H4 (cell line): ENCODE data around the gene SERPINF2. TPM values are rescaled to one million over a fixed set of nuclear protein-coding genes. Genes with fewer than 3 reads are reported as not detected.
"Not testable (repeated sequence)": the region's sequence is repeated elsewhere in the genome, so short reads cannot be mapped to it uniquely, and the experiment has no call there.

Source experiments
- DNase-seq: peaks from one replicate; pipeline ENCODE4 v3.0.0-alpha.2; 2015; ENCODE audit warnings: low spot score
- total RNA-seq: library from RNA; depleted of rRNA; stranded (reverse); fragments of >200 nt; shearing (Covaris generic); gene quantifications from 2 replicates; pipeline ENCODE4 v1.2.3, GENCODE V29; 2014

Gene SERPINF2
- total RNA-seq, 1 experiment from 2014 or later, result not detected

DNA sequence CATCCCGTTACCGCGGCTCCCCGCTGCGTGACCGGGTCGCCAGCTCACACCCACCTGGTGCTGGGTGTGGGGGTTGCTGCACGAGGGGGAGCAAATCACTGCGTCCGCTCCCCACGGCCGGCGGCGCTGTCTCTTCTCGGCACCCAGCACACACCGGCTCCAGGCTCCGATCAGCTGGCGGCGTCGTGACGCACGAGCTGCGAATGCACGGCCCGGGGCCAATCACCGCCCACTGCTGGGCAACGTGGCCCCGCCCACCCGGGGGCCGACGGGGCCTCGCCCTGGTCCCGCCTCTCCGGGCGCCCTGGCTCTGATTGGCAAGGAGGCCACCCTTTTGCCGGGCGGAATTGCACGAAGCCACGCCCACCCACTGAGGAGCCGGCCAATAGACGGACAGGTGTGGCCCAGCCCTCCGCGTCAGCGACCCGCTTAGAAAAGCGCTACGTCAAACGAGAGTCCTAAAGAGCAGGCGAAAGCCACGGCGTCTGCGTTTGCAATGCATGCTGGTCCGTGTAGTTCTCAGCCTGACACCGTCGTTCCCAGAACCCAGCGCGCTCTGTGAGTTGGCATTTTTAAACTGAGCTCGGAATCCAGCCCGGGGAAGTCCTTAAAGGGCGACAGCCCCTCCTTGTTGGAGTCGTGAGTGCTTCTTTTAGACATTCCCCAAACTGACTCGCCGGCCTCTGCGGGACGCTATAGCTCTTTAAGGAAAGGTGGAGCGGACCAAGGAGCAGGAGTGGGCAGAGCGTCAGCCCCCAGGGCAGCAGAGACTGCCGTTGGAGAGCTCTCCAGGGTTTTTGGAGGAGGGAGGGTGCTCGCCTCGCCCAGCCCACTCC, 26.4 kb upstream of the SERPINF2 start:
- DNase-seq, result peak; percentile 100

DNA sequence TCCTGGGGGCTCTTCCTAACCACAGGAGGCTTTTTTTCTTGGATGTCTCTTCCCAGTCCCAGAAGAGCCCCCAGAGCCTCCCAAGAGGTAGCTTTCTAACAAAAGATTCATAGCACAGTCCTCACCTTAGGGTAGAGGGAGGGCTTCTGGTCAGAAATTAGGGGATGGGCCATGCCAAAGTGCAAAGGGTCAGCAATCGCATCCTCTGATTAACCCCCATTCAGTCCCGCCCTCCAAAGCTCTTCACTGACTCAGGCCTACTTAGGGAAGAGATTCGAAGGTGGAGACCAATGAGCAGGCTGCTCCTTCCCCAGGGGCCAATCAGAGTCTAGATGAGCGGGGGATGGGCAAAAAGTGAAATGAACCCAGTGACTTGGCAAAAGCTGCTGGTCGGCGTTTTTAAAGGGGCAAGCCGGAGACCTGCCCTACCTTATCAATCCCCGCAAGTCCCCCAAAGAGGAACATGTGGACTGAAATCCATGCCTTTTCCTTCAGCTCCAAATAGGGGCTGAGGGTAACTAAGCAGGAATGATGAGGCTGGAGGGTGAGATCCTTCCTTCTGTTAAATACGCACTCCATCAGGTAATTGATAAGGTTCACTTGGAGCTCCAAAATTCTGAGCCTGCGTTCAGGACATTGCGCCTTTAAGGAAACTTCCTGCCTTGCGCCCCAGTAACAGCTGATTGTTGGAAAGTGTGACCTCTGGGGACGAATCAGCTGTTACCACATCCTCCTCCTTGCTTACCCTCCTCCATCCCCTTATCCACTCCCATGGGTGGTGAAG, 25.6 kb upstream of the SERPINF2 start:
- DNase-seq, result peak; percentile 99

DNA sequence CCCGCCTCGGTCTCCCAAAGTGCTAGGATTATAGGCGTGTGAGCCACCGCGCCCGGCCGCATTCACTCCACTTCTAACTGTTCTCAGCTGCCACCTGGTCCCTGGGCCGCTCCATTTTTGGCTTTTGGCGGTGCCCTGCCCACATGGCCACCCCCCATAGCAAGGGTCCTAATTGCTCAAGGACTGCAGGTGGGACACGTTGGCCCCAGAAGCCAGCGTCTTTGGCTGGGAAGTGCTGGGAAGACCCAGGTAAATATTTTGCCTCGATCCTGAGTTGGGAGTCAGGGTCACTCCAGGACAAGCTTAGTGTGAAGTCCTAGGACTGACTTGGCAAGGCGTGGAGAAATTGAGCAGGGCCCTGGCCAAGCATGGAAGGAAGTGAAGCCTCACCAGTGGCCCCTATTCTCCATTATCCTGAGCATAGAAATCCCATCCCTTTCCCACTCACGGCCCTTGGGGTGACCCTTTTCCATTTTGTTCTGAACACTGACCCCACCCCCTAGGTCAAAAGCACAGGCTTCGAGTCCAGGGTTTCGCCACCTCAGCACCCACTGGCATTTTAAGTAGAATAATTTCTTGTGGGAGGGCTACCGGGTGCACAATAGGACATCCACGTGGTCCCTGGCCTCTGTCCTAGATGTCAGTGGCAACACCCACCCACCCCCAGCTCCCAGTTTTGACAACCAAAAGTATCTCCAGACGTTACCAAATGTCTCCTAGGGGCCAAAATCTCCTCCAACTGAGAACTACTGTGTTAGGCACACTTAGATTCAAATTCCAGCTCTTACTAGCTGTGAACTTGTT, 24.1 kb upstream of the SERPINF2 start:
- DNase-seq, result no peak

- peak; percentile 64 for DNase-seq
These were observed 21.8 kb upstream of the SERPINF2 start for GRCh38 chr17:1720856-1721386.

DNA sequence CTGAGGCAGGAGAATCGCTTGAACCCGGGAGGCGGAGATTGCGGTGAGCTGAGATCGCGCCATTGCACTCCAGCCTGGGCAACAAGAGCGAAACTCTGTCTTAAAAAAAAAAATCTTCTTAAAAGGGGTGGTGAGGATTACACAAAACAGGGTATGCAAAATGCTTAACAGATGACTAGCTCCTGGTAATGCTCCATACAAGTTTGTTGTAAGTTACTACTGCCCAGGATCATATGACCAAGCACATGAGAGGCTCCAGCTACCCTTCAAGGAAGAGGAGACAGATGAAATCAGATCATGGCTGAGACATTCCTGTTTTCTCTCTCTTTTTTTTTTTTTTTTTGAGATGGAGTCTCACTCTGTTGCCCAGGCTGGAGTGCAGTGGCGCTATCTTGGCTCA, 20.6 kb upstream of the SERPINF2 start:
- not testable (repeated sequence) for DNase-seq

DNA sequence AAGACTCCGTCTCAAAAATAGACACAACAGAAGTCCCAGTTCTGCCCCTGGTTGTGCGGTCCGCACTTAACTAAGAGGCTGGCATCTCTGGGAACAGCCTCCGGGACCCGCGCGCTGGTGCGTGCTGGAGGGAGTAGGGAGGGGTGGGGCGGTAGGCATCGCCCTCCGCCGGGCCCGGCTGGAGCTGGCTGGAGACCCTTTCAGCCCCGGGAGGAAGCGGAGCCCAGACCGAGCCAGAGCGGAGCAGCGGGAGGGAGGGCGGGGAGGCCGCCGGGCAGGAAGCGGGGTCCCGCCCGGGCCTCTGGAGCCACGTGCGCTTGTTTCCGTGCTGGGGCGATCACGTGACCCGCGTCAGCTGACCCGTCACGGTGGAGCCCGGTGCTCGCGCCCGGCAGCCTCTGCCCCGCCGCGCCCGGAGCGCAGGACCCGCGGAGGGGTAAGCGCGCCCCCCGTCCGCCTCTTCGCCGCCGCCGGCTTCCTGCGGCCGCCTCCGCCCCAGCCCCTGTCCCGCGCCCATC, 18.3 kb upstream of the SERPINF2 start, which contains the start of gene WDR81:
TSS of gene WDR81 (plus strand) at position 354 of the 518 bp plus-strand sequence. CDS start 256 bp downstream, outside the sequence.
- DNase-seq, result peak; percentile 86

DNA sequence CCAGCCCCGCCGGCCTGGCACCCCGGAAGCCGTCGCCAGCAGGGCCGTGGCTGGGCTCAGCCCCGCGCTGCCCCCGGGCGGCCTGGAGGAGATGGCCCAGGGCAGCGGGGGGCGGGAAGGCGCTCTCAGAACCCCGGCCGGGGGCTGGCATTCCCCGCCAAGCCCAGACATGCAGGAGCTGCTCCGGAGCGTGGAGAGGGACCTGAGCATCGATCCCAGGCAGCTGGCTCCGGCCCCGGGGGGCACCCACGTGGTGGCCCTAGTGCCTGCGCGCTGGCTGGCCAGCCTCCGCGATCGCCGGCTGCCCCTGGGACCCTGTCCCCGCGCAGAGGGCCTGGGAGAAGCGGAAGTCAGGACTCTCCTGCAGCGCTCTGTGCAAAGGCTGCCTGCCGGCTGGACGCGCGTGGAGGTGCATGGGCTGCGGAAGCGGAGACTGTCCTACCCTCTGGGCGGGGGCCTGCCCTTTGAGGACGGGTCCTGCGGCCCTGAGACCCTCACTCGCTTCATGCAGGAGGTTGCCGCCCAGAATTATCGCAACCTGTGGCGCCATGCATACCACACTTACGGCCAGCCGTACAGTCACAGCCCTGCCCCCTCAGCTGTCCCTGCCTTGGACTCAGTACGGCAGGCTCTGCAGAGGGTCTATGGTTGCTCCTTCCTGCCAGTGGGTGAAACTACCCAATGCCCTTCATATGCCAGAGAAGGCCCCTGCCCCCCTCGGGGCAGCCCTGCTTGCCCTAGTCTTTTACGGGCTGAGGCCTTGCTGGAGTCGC, 17.6 kb upstream of the SERPINF2 start:
- no peak for DNase-seq

- DNase-seq, result no peak
These were observed 16.8 kb upstream of the SERPINF2 start for GRCh38 chr17:1725642-1726511.

DNA sequence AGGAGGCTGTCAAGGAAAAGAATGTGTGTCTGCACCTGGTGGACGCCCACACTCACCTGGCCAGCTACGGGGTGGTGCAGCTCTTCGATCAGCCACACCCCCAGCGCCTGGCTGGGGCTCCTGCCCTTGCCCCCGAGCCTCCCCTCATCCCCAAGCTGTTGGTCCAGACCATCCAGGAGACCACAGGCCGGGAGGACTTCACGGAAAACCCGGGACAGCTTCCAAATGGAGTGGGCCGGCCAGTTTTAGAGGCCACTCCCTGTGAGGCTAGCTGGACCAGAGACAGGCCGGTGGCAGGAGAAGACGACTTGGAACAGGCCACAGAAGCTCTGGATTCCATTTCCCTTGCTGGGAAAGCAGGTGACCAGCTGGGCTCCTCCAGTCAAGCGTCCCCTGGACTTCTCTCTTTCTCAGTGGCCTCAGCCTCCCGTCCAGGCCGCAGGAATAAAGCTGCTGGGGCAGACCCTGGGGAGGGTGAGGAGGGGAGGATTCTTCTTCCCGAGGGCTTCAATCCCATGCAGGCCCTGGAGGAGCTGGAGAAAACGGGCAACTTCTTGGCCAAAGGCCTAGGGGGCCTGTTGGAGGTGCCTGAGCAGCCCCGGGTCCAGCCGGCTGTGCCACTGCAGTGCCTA, 15.9 kb upstream of the SERPINF2 start:
- DNase-seq, result no peak

DNA sequence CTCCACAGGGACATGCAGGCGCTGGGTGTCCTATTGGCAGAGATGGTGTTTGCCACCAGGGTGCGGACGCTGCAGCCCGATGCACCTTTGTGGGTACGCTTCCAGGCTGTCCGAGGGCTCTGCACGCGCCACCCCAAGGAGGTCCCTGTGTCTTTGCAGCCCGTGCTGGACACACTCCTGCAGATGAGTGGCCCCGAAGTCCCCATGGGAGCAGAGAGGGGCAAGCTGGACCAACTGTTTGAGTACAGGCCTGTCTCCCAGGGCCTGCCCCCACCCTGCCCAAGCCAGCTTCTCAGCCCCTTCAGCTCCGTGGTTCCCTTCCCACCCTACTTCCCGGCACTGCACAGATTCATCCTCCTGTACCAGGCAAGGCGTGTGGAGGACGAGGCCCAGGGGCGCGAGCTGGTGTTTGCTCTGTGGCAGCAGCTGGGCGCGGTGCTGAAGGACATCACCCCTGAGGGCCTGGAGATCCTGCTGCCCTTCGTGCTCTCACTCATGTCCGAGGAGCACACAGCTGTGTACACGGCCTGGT, 15.3 kb upstream of the SERPINF2 start:
- DNase-seq, result no peak

- DNase-seq, result no peak
These were observed 14.6 kb upstream of the SERPINF2 start for GRCh38 chr17:1727876-1728630.

DNA sequence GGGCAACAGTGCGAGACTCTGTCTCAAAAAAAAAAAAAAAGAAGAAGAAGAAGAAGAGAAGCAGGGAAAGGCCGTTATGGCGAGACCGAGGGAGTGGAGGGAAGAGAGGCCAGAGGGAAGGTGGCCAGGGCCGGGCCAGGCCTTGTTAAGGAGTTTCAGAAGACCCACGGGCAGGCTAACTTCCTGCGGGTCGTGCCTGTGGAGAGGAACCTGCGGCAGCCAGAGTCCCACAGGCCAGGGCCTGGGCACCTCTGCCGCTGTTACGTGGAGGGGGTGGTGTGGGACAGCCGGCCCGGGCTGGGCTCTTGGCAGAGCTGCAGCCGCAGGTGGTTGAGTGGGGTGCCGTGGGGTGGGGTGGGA, 12.7 kb upstream of the SERPINF2 start:
- DNase-seq, result no peak

DNA sequence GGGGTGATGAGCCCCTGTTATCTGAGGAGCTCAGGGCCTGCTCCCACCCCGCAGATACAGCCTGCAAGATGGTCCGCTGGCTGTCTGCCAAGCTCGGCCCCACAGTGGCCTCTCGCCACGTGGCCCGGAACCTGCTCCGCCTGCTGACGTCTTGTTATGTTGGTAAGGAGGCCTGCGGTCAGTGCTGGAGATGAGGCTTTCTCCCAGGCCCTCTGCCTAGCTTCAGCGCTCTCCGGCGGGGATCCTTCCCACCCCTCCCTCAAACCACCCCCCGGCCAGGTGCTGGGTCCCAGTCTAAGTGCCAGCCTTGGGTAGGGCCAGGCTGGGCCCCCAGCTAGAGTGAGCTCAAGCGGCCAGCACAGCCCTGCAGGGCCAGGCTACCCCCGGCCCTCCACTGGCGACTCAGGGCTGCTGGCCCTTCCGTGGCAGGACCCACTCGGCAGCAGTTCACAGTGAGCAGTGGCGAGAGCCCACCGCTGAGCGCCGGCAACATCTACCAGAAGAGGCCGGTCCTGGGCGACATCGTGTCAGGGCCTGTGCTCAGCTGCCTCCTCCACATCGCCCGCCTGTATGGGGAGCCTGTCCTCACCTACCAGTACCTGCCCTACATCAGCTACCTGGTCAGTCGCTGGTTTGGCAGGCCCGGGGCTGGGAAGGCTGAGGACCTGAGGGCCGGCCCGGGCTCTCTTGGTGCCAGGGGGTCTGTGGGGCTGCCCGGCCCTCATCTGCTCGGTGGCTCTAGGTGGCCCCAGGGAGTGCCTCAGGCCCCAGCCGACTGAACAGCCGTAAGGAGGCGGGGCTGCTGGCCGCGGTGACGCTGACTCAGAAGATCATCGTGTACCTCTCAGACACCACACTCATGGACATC, 12.1 kb upstream of the SERPINF2 start:
- DNase-seq, result peak; percentile 50

- DNase-seq, result no peak
These were observed 11.5 kb upstream of the SERPINF2 start for GRCh38 chr17:1731194-1731506.

- DNase-seq, result no peak
These were observed 10.3 kb upstream of the SERPINF2 start for GRCh38 chr17:1732241-1732832.

GRCh38 chr17:1732833-1733321, 9.8 kb upstream of the SERPINF2 start:
- DNase-seq, result no peak

GRCh38 chr17:1733759-1734158, 8.9 kb upstream of the SERPINF2 start:
- no peak for DNase-seq
